Erythroblast (primary cell): ENCODE results near the gene RAB34.

Experiments
- GATA1 ChIP-seq: IDR thresholded peaks from 2 replicates; pipeline ENCODE4 v1.6.1; 2011; ENCODE audit warnings: low read depth, mild to moderate bottlenecking, control low read depth, low read length, moderate library complexity
- POLR2A ChIP-seq: IDR thresholded peaks from 2 replicates; pipeline ENCODE4 v1.6.1; 2011; ENCODE audit warnings: mild to moderate bottlenecking, low read length

- TF ChIP-seq POLR2A (no peak), GATA1 (no peak)
Observed at GRCh38 chr17:28716740-28717577, 709 bp downstream of the RAB34 start.
